BLaER1 treated with 17β-estradiol and CSF1 and Interleukin-3, amounts not matched to agents 10 nM and 100 nM (cell line): ENCODE data around the gene SLC7A6OS.

Experiments used
- H3K27ac ChIP-seq, 11 experiments: shearing (Covaris generic); formaldehyde crosslinking; 2 replicates each; pipeline ENCODE4 v1.8.1; 2022
- H3K27me3 ChIP-seq, 11 experiments: shearing (Covaris generic); formaldehyde crosslinking; 2 replicates each; pipeline ENCODE4 v1.8.1; 2022
- H3K36me3 ChIP-seq, 11 experiments: shearing (Covaris generic); formaldehyde crosslinking; 2 replicates each; pipeline ENCODE4 v1.8.1; 2022
- H3K4me1 ChIP-seq, 10 experiments: shearing (Covaris generic); formaldehyde crosslinking; 2 replicates each; pipeline ENCODE4 v1.8.1; 2022
- H3K4me2 ChIP-seq, 11 experiments: shearing (Covaris generic); formaldehyde crosslinking; 2 replicates each; pipeline ENCODE4 v1.8.1; 2022
- H3K4me3 ChIP-seq, 10 experiments: shearing (Covaris generic); formaldehyde crosslinking; 2 replicates each; pipeline ENCODE4 v1.8.1; 2022
- H3K9ac ChIP-seq, 11 experiments: shearing (Covaris generic); formaldehyde crosslinking; 2 replicates each; pipeline ENCODE4 v1.8.1; 2022
- H3K9me3 ChIP-seq, 11 experiments: shearing (Covaris generic); formaldehyde crosslinking; replicated peaks in 1 of 11; 2 replicates each; pipeline ENCODE4 v1.8.1; 2022
- H4K20me1 ChIP-seq, 11 experiments: shearing (Covaris generic); formaldehyde crosslinking; 2 replicates each; pipeline ENCODE4 v1.8.1; 2022
- Cebpa-rat ChIP-seq, 11 experiments: shearing (Covaris generic); IDR thresholded peaks; 2 replicates each; pipeline ENCODE4 v1.8.1; 2022

SLC7A6OS gene

GRCh38 chr16:68339214-68339613, 28.5 kb upstream of the SLC7A6OS start:
- peak overlapping the region in 3 of 11 experiments; percentile 6 to 39 (median 9); a peak in 4 of 22 replicates for H3K9ac ChIP-seq
- peak overlapping the region in 9 of 11 experiments; percentile 7 to 77 (median 57); a peak in 16 of 22 replicates for H3K4me2 ChIP-seq
- H3K27me3 ChIP-seq = no peaks in the 10 kb centered on the region
- no peak overlapping the region for H3K4me3 ChIP-seq
- no peaks in the 10 kb centered on the region; a peak in 1 of 22 replicates for H4K20me1 ChIP-seq
- TF ChIP-seq Cebpa-rat (IDR thresholded peaks at IDR 0.05) = no peak
- peaks cover 68 to 100% (median 74%) of the 10 kb centered on the region in 11 experiments for H3K36me3 ChIP-seq
- peaks cover 16 to 53% (median 37%) of the 10 kb centered on the region in 10 experiments for H3K4me1 ChIP-seq
- peak overlapping the region in 6 of 11 experiments; percentile 20 to 98 (median 51); a peak in 11 of 22 replicates for H3K27ac ChIP-seq
- H3K9me3 ChIP-seq = no peaks in the 10 kb centered on the region

GRCh38 chr16:68338326-68339119, 27.8 kb upstream of the SLC7A6OS start:
- peaks cover 23 to 60% (median 44%) of the 10 kb centered on the region in 10 experiments for H3K4me1 ChIP-seq
- H3K9ac ChIP-seq = peak overlapping the region in 3 of 11 experiments; percentile 6 to 39 (median 9); a peak in 2 of 22 replicates
- H3K4me3 ChIP-seq = no peak overlapping the region
- H3K27me3 ChIP-seq = no peaks in the 10 kb centered on the region
- TF ChIP-seq Cebpa-rat (IDR thresholded peaks at IDR 0.05) = no peak
- no peaks in the 10 kb centered on the region; a peak in 1 of 22 replicates for H4K20me1 ChIP-seq
- no peaks in the 10 kb centered on the region for H3K9me3 ChIP-seq
- peak overlapping the region in 7 of 11 experiments; percentile 0 to 77 (median 57); a peak in 14 of 22 replicates for H3K4me2 ChIP-seq
- peaks cover 63 to 100% (median 70%) of the 10 kb centered on the region in 11 experiments for H3K36me3 ChIP-seq
- peak overlapping the region in 8 of 11 experiments; percentile 21 to 98 (median 42); a peak in 13 of 22 replicates for H3K27ac ChIP-seq

GRCh38 chr16:68335175-68335574, 24.4 kb upstream of the SLC7A6OS start:
- Histone ChIP-seq H3K9me3 (no peaks in the 10 kb centered on the region), H3K27me3 (no peaks in the 10 kb centered on the region), H4K20me1 (no peaks in the 10 kb centered on the region; a peak in 1 of 22 replicates), H3K4me1 (peaks cover 49 to 84% (median 70%) of the 10 kb centered on the region in 10 experiments), H3K9ac (peak overlapping the region in 2 of 11 experiments; percentile 88 to 89; a peak in 1 of 22 replicates), H3K36me3 (peaks cover 29 to 74% (median 42%) of the 10 kb centered on the region in 11 experiments), H3K4me2 (peak overlapping the region in 5 of 11 experiments; percentile 84 to 95 (median 92); a peak in 7 of 22 replicates), H3K27ac (peak overlapping the region in 7 of 11 experiments; percentile 83 to 98 (median 95); a peak in 12 of 22 replicates), H3K4me3 (no peak overlapping the region)
- TF ChIP-seq Cebpa-rat (IDR thresholded peaks at IDR 0.05) = no peak

GRCh38 chr16:68332411-68333121, 21.8 kb upstream of the SLC7A6OS start:
- Histone ChIP-seq H3K36me3 (peaks cover 3 to 65% (median 28%) of the 10 kb centered on the region in 11 experiments), H3K27ac (peak overlapping the region; percentile 53 to 98 (median 92); a peak in 21 of 22 replicates)
- peak in 8 of 11 experiments; percentile 82 to 98 (median 93); a peak in 16 of 22 replicates for TF ChIP-seq Cebpa-rat (IDR thresholded peaks at IDR 0.05)

GRCh38 chr16:68331879-68332410, 21.2 kb upstream of the SLC7A6OS start:
- Histone ChIP-seq H3K4me1 (peaks cover 41 to 78% (median 57%) of the 10 kb centered on the region in 10 experiments), H3K4me2 (peak overlapping the region; percentile 76 to 95 (median 86)), H4K20me1 (no peaks in the 10 kb centered on the region), H3K27ac (peak overlapping the region; percentile 16 to 98 (median 92); a peak in 21 of 22 replicates), H3K36me3 (peaks cover under 1 to 65% (median 28%) of the 10 kb centered on the region in 11 experiments; a peak in 20 of 22 replicates), H3K4me3 (peak overlapping the region in 7 of 10 experiments; percentile 6 to 43 (median 28); a peak in 8 of 20 replicates), H3K9me3 (no peaks in the 10 kb centered on the region), H3K27me3 (no peaks in the 10 kb centered on the region), H3K9ac (peak overlapping the region; percentile 8 to 89 (median 79); a peak in 21 of 22 replicates)
- no peak for TF ChIP-seq Cebpa-rat (IDR thresholded peaks at IDR 0.05)

More at GRCh38 chr16:68332411-68333121, 21.8 kb upstream of the SLC7A6OS start:
- peak overlapping the region in 7 of 10 experiments; percentile 6 to 43 (median 28); a peak in 8 of 20 replicates for H3K4me3 ChIP-seq
- peak overlapping the region; percentile 8 to 89 (median 79); a peak in 21 of 22 replicates for H3K9ac ChIP-seq
- no peaks in the 10 kb centered on the region for H3K27me3 ChIP-seq
- no peaks in the 10 kb centered on the region for H3K9me3 ChIP-seq
- H3K4me2 ChIP-seq = peak overlapping the region; percentile 76 to 95 (median 86)
- H4K20me1 ChIP-seq = no peaks in the 10 kb centered on the region
- peaks cover 41 to 74% (median 57%) of the 10 kb centered on the region in 10 experiments for H3K4me1 ChIP-seq

GRCh38 chr16:68328860-68329390, 18.2 kb upstream of the SLC7A6OS start:
- Histone ChIP-seq H4K20me1 (no peaks in the 10 kb centered on the region), H3K4me1 (peaks cover 33 to 64% (median 47%) of the 10 kb centered on the region in 10 experiments), H3K27me3 (no peaks in the 10 kb centered on the region), H3K9me3 (no peaks in the 10 kb centered on the region), H3K4me3 (no peak overlapping the region), H3K36me3 (peaks cover 23 to 66% (median 53%) of the 10 kb centered on the region in 11 experiments), H3K9ac (peak overlapping the region in 4 of 11 experiments; percentile 0 to 15 (median 12); a peak in 6 of 22 replicates), H3K4me2 (no peak overlapping the region), H3K27ac (peak overlapping the region in 6 of 11 experiments; percentile 37 to 98 (median 95); a peak in 10 of 22 replicates)
- TF ChIP-seq Cebpa-rat (IDR thresholded peaks at IDR 0.05) = no peak

GRCh38 chr16:68328151-68328859, 17.6 kb upstream of the SLC7A6OS start:
- Histone ChIP-seq H3K36me3 (peaks cover 29 to 66% (median 57%) of the 10 kb centered on the region in 11 experiments), H3K9ac (no peak overlapping the region), H4K20me1 (no peaks in the 10 kb centered on the region), H3K27ac (peak overlapping the region in 2 of 11 experiments; percentile 16 to 95; a peak in 1 of 22 replicates), H3K27me3 (no peaks in the 10 kb centered on the region), H3K9me3 (no peaks in the 10 kb centered on the region), H3K4me1 (peaks cover 27 to 58% (median 40%) of the 10 kb centered on the region in 10 experiments), H3K4me2 (0 out of 22 replicates have a peak overlapping the region, but pooled peaks of 1 of the 11 experiments have one; percentile 7), H3K4me3 (no peak overlapping the region)
- TF ChIP-seq Cebpa-rat (IDR thresholded peaks at IDR 0.05) = no peak
